ENCODE results near the gene DHX29.

Gene DHX29

GRCh38 chr5:55232985-55233928, 74.2 kb downstream of the DHX29 start, which contains the start of gene CCNO:
Gene CCNO (minus strand): TSS chr5:55233608. CDS start chr5:55233523, 85 bp downstream.
- H3K4me3 ChIP-seq (ENCODE audit: low read depth, low read length): peak within 1 kb of the TSS; percentile 40

GRCh38 chr5:55232271-55232984, 75.1 kb downstream of the DHX29 start:
- H3K4me3 ChIP-seq (ENCODE audit: low read depth, low read length): peak overlapping the region; percentile 40

- H3K4me3 ChIP-seq (ENCODE audit: low read depth, low read length): no peak overlapping the region
These were observed 75.6 kb downstream of the DHX29 start for GRCh38 chr5:55231919-55232270.

GRCh38 chr5:55231029-55231918, 76.2 kb downstream of the DHX29 start:
- no peak overlapping the region for H3K4me3 ChIP-seq (ENCODE audit: low read depth, low read length)

GRCh38 chr5:55230086-55230629, 77.3 kb downstream of the DHX29 start:
- no peak overlapping the region for H3K4me3 ChIP-seq (ENCODE audit: low read depth, low read length)

GRCh38 chr5:55227664-55228430, 79.6 kb downstream of the DHX29 start:
- H3K4me3 ChIP-seq (ENCODE audit: low read depth, low read length): peak overlapping the region; percentile 25

- peak within 1 kb of the TSS; percentile 40 for H3K4me3 ChIP-seq (ENCODE audit: low read depth, low read length)
These were observed 80.4 kb downstream of the DHX29 start, which contains the start of gene MCIDAS for GRCh38 chr5:55226934-55227663. Gene MCIDAS (minus strand): TSS chr5:55227315. CDS start chr5:55227138, 177 bp downstream.

- peak overlapping the region; percentile 40 for H3K4me3 ChIP-seq (ENCODE audit: low read depth, low read length)
These were observed 81.2 kb downstream of the DHX29 start for GRCh38 chr5:55226027-55226933.

GRCh38 chr5:55225346-55225745, 82.1 kb downstream of the DHX29 start:
- H3K4me3 ChIP-seq (ENCODE audit: low read depth, low read length): no peak overlapping the region

- no peak overlapping the region for H3K4me3 ChIP-seq (ENCODE audit: low read depth, low read length)
These were observed 83.7 kb downstream of the DHX29 start for GRCh38 chr5:55223812-55224240.

GRCh38 chr5:55222985-55223811, 84.3 kb downstream of the DHX29 start:
- H3K4me3 ChIP-seq (ENCODE audit: low read depth, low read length): no peak overlapping the region

- no peak overlapping the region for H3K4me3 ChIP-seq (ENCODE audit: low read depth, low read length)
These were observed 85.2 kb downstream of the DHX29 start for GRCh38 chr5:55222092-55222984.

GRCh38 chr5:55220433-55221185, 86.9 kb downstream of the DHX29 start:
- H3K4me3 ChIP-seq (ENCODE audit: low read depth, low read length): peak overlapping the region; percentile 46

GRCh38 chr5:55219770-55220169, 87.7 kb downstream of the DHX29 start:
- H3K4me3 ChIP-seq (ENCODE audit: low read depth, low read length): peak overlapping the region; percentile 46

GRCh38 chr5:55218967-55219366, 88.5 kb downstream of the DHX29 start:
- no peak overlapping the region for H3K4me3 ChIP-seq (ENCODE audit: low read depth, low read length)

Data from iPS-11a (cell line).